ENCODE measurements around the gene ABCA7. TPM values are rescaled to one million over a fixed set of nuclear protein-coding genes. Genes with fewer than 3 reads are reported as not detected.
A peak's percentile ranks its signal among the peaks of the same experiment; 100 is the strongest.

The ABCA7 gene
- total and polyA plus RNA-seq, 4 experiments from 2014 or later = 10.7 to 319 (median 162) TPM

- no peak overlapping the region for H3K4me3 ChIP-seq (ENCODE audit: low read length in 2 of 2)
- intact Hi-C loops (cut with micrococcal nuclease) = no loop called here
- Mint-ChIP-seq H3K27ac (no peak overlapping the region), H3K4me1 (peaks cover 1 to 11% (median 7%) of the 10 kb centered on the region in 4 donors), H3K36me3 (peaks cover 0 to 19% of the 10 kb centered on the region in 2 donors), H3K4me3 (no peak overlapping the region), H3K9me3 (peaks cover 0 to 6% (median 0%) of the 10 kb centered on the region in 8 donors), H3K27me3 (no peaks in the 10 kb centered on the region)
- H3K27me3 ChIP-seq (ENCODE audit: insufficient read depth, low read length) = no peaks in the 10 kb centered on the region
- peaks cover 16% of the 10 kb centered on the region for H3K36me3 ChIP-seq (ENCODE audit: insufficient read depth, low read length)
- ChIA-PET POLR2A (ENCODE audit: partially characterized antibody) (interaction anchor here (1.0 to 47.8 kb wide), 3 partner anchors 14 to 45 kb away, joined by 3 to 3893 read pairs (median 5); partner anchors contain the start of genes ABCA7, ARHGAP45 and POLR2E), CTCF (ENCODE audit: partially characterized antibody) (no interaction called here)
- DNase-seq = no peak
- H3K9me3 ChIP-seq (ENCODE audit: control insufficient read depth in 1 of 2, low read length in 2 of 2) = no peaks in the 10 kb centered on the region
- H3K27ac ChIP-seq (ENCODE audit: low read depth, low read length) = no peak overlapping the region
- peaks cover 9% of the 10 kb centered on the region for H3K4me1 ChIP-seq (ENCODE audit: insufficient read depth, low read length)
Observed at GRCh38 chr19:1108291-1109031, 68.6 kb downstream of the ABCA7 start.

GRCh38 chr19:1109032-1109551 is 69.2 kb downstream of the ABCA7 start:
- Histone ChIP-seq H3K27me3 (ENCODE audit: insufficient read depth, low read length) (no peaks in the 10 kb centered on the region), H3K4me3 (ENCODE audit: low read length in 2 of 2) (no peak overlapping the region), H3K9me3 (ENCODE audit: control insufficient read depth in 1 of 2, low read length in 2 of 2) (no peaks in the 10 kb centered on the region), H3K36me3 (ENCODE audit: insufficient read depth, low read length) (peaks cover 20% of the 10 kb centered on the region), H3K27ac (ENCODE audit: low read depth, low read length) (no peak overlapping the region), H3K4me1 (ENCODE audit: insufficient read depth, low read length) (peaks cover 12% of the 10 kb centered on the region)
- peaks cover 0 to 20% of the 10 kb centered on the region in 2 donors for H3K36me3 Mint-ChIP-seq
- CTCF ChIA-PET (ENCODE audit: partially characterized antibody) = no interaction called here
- H3K9me3 Mint-ChIP-seq = peaks cover 0 to 6% (median 0%) of the 10 kb centered on the region in 8 donors
- intact Hi-C loops (cut with micrococcal nuclease) = no loop called here
- POLR2A ChIA-PET (ENCODE audit: partially characterized antibody) = interaction anchor here (1.0 to 47.8 kb wide), 2 partner anchors 14 to 46 kb away, joined by 3 to 3893 read pairs; partner anchors contain the start of genes ABCA7, ARHGAP45 and POLR2E
- peak overlapping the region in 1 of 7 donors; percentile 32 for H3K27ac Mint-ChIP-seq
- peaks cover 0 to 8% (median 4%) of the 10 kb centered on the region in 4 donors for H3K4me1 Mint-ChIP-seq
- H3K4me3 Mint-ChIP-seq = no peak overlapping the region
- DNase-seq = peak in 1 of 5 donors; percentile 38
- no peaks in the 10 kb centered on the region for H3K27me3 Mint-ChIP-seq

GRCh38 chr19:1109697-1110671 is 70.1 kb downstream of the ABCA7 start:
- CTCF ChIA-PET (ENCODE audit: partially characterized antibody) = no interaction called here
- no peaks in the 10 kb centered on the region for H3K27me3 Mint-ChIP-seq
- H3K4me3 Mint-ChIP-seq = peak overlapping the region in 1 of 8 donors; percentile 52
- H3K4me3 ChIP-seq (ENCODE audit: low read length in 2 of 2) = no peak overlapping the region
- intact Hi-C loops (cut with micrococcal nuclease) = loop anchor here (5.0 kb wide), 1 partner anchor 82 kb away; no protein-coding TSS in a partner anchor
- no peak overlapping the region for H3K27ac ChIP-seq (ENCODE audit: low read depth, low read length)
- peaks cover 0 to 5% (median 0%) of the 10 kb centered on the region in 8 donors for H3K9me3 Mint-ChIP-seq
- no peaks in the 10 kb centered on the region for H3K27me3 ChIP-seq (ENCODE audit: insufficient read depth, low read length)
- H3K27ac Mint-ChIP-seq = peak overlapping the region in 1 of 7 donors; percentile 32
- H3K9me3 ChIP-seq (ENCODE audit: control insufficient read depth in 1 of 2, low read length in 2 of 2) = no peaks in the 10 kb centered on the region
- DNase-seq = no peak
- peaks cover 0 to 24% of the 10 kb centered on the region in 2 donors for H3K36me3 Mint-ChIP-seq
- H3K36me3 ChIP-seq (ENCODE audit: insufficient read depth, low read length) = peaks cover 22% of the 10 kb centered on the region
- peaks cover 0 to 8% (median 4%) of the 10 kb centered on the region in 4 donors for H3K4me1 Mint-ChIP-seq
- POLR2A ChIA-PET (ENCODE audit: partially characterized antibody) = interaction anchor here (47.8 kb wide), 1 partner anchor 47 kb away, joined by 3893 read pairs; the partner anchor contains the start of genes ABCA7 and ARHGAP45
- H3K4me1 ChIP-seq (ENCODE audit: insufficient read depth, low read length) = peaks cover 11% of the 10 kb centered on the region

GRCh38 chr19:1110809-1111640 is 71.1 kb downstream of the ABCA7 start:
- CTCF ChIA-PET (ENCODE audit: partially characterized antibody) = interaction anchor here (0.7 to 2.8 kb wide), 3 partner anchors 23 to 84 kb away, joined by 3 to 45 read pairs (median 3); no protein-coding TSS in a partner anchor
- peaks cover 26% of the 10 kb centered on the region for H3K36me3 ChIP-seq (ENCODE audit: insufficient read depth, low read length)

GRCh38 chr19:1111641-1112267 is 71.8 kb downstream of the ABCA7 start:
- H3K9me3 Mint-ChIP-seq = no peaks in the 10 kb centered on the region
- CTCF ChIA-PET (ENCODE audit: partially characterized antibody) = interaction anchor here (0.9 to 2.8 kb wide), 3 partner anchors 18 to 82 kb away, joined by 3 to 45 read pairs (median 5); no protein-coding TSS in a partner anchor
- no peaks in the 10 kb centered on the region for H3K9me3 ChIP-seq (ENCODE audit: control insufficient read depth in 1 of 2, low read length in 2 of 2)
- no peak overlapping the region for H3K4me3 Mint-ChIP-seq
- no peak for DNase-seq
- H3K4me1 Mint-ChIP-seq = peaks cover 0 to 3% (median under 1%) of the 10 kb centered on the region in 4 donors
- peaks cover 0 to 20% of the 10 kb centered on the region in 2 donors for H3K36me3 Mint-ChIP-seq
- peaks cover 6% of the 10 kb centered on the region for H3K4me1 ChIP-seq (ENCODE audit: insufficient read depth, low read length)
- no peak overlapping the region for H3K27ac ChIP-seq (ENCODE audit: low read depth, low read length)
- POLR2A ChIA-PET (ENCODE audit: partially characterized antibody) = interaction anchor here (0.5 to 1.6 kb wide), 8 partner anchors 18 to 80 kb away, joined by 3 to 6 read pairs (median 3); no protein-coding TSS in a partner anchor
- H3K27me3 Mint-ChIP-seq = no peaks in the 10 kb centered on the region
- intact Hi-C loops (cut with micrococcal nuclease) = loop anchor here (5.0 kb wide), 1 partner anchor 81 kb away; no protein-coding TSS in a partner anchor
- H3K27me3 ChIP-seq (ENCODE audit: insufficient read depth, low read length) = no peaks in the 10 kb centered on the region
- H3K36me3 ChIP-seq (ENCODE audit: insufficient read depth, low read length) = peaks cover 32% of the 10 kb centered on the region
- no peak overlapping the region for H3K4me3 ChIP-seq (ENCODE audit: low read length in 2 of 2)
- no peak overlapping the region for H3K27ac Mint-ChIP-seq

More at GRCh38 chr19:1110809-1111640, 71.1 kb downstream of the ABCA7 start:
- peak in 1 of 5 donors; percentile 33 for DNase-seq
- POLR2A ChIA-PET (ENCODE audit: partially characterized antibody) = interaction anchor here (0.5 to 1.6 kb wide), 6 partner anchors 17 to 35 kb away, joined by 3 to 6 read pairs (median 3); no protein-coding TSS in a partner anchor
- H3K27me3 ChIP-seq (ENCODE audit: insufficient read depth, low read length) = no peaks in the 10 kb centered on the region
- no peak overlapping the region for H3K4me3 ChIP-seq (ENCODE audit: low read length in 2 of 2)
- H3K4me1 ChIP-seq (ENCODE audit: insufficient read depth, low read length) = peaks cover 6% of the 10 kb centered on the region
- no peaks in the 10 kb centered on the region for H3K9me3 ChIP-seq (ENCODE audit: control insufficient read depth in 1 of 2, low read length in 2 of 2)
- H3K27ac ChIP-seq (ENCODE audit: low read depth, low read length) = no peak overlapping the region
- Mint-ChIP-seq H3K27me3 (no peaks in the 10 kb centered on the region), H3K27ac (peak overlapping the region in 1 of 7 donors; percentile 32), H3K4me3 (no peak overlapping the region), H3K36me3 (peaks cover 0 to 23% of the 10 kb centered on the region in 2 donors), H3K9me3 (peaks cover 0 to under 1% (median 0%) of the 10 kb centered on the region in 8 donors), H3K4me1 (peaks cover 0 to 5% (median 2%) of the 10 kb centered on the region in 4 donors)
- intact Hi-C loops (cut with micrococcal nuclease) = loop anchor here (5.0 kb wide), 1 partner anchor 81 kb away; no protein-coding TSS in a partner anchor

All from CD4-positive, alpha-beta memory T cell (primary cell).